NCI-H128 (cell line): ENCODE data around the gene GTF2H2C_2.
"Not testable (repeated sequence)": the region's sequence is repeated elsewhere in the genome, so short reads cannot be mapped to it uniquely, and the experiment has no call there.

Source experiments
- DNase-seq: peaks from one replicate; lab custom pipeline; 2025; ENCODE audit not compliant: unreplicated experiment; lab: John Stamatoyannopoulos, UW

The GTF2H2C_2 gene

DNA sequence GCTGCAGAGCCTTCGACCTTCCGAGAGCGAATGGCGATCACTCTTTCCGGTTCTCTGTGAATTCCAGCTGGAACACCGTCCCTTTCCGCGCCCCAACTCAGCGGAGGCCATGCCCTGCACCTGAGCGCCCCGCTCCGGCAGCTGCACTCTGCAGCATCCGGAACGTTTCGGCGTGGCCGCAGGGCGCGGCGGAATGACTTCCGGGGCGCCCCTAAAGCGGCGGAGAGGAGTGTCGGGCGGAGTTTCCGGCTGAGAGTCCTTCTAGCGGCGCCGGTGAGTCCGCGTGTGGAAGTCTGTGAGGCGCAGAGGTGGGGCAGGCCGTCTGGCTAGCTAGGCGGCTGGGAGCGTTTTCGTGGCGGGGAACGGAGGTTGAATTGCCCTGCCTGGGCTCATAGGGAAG lies at the start of gene GTF2H2C_2:
Gene GTF2H2C_2, plus strand, starts transcription at position 252 of the 400 bp plus-strand sequence.
- not testable (repeated sequence) for DNase-seq

DNA sequence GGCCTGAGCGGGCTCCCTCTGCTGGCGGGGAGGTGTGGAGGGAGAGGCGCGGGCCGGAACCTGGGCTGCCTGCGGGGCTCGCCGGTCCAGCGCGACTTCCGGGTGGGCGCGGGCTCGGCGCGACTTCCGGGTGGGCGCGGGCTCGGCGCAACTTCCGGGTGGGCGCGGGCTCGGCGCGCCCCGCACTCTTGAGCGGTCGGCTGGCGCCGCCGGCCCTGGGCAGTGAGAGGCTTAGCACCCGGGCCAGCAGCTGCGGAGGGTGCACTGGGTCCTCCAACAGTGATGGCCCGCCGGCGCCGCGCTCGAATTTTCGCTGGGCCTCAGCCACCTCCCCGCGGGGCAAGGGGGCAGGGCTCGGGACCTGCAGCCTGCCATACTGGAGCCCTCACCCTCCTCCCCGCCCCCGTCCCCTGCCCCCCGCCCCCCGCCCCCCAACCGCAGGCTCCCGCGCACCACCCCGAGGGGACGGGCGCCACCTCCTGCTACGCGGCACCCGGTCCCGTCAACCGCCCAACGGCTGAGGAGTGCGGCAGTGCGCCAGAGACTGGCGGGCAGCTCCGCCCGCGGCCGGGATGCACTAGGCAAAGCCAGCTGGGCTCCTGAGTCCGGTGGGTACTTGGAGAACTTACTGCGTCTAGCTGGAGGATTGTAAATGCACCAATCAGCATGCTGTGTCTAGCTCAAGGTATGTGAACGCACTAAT lies 14.0 kb upstream of the GTF2H2C_2 start:
- not testable (repeated sequence) for DNase-seq

DNA sequence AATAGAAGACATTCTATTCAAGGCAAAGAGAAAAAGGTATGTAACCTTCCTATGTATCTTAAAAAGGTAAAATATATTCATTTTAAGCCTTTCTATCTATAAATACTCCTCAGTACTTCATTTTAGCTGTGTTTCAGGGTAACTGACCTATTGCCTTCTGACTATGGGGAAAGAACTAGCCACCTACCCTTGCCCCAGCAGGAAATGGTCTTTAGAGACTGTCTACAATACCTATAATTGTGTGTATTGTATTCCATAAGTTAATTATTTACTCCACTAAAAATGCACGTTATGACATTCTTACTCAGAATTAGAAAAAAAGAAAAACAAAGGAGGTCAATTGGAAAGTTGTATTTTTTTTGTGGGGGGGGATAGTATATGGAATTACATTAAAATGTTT lies 6.2 kb downstream of the GTF2H2C_2 start:
- DNase-seq: not testable (repeated sequence)

DNA sequence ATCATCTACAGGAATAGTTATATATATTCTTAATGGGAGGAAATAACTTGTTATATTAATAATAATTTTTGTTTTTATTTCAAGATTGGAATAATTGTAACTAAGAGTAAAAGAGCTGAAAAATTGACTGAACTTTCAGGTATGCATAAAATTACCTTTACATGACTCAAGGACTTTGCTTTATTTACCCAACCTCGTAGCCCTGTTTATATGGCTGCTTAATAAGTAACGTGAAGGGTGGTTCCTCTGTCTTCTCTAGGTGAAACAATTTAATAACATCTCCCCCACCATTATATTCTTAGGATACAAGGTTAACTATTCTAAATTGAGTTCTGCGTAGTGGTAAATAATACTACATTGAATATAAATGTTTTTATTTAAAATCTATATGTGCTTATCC lies 8.0 kb downstream of the GTF2H2C_2 start:
- not testable (repeated sequence) for DNase-seq

DNA sequence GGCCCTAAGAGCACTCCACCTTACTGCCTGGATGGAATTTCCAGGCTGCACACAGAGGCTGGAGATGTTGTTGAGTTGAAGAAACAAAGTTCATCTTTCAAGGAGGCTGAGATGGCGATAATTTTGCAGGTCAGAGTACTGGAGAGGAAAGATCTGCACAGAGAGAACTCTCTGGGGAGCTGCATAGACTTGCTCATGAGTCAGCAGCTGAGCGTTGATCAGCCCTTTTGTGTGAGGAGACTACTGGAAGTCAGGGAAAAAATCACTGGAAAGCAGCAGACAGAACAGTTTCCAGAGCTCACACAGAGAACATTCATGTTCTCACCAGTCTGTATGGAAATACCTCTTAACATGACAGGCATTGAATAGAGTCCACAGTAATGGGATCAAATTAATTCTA lies 23.4 kb downstream of the GTF2H2C_2 start:
- not testable (repeated sequence) for DNase-seq

DNA sequence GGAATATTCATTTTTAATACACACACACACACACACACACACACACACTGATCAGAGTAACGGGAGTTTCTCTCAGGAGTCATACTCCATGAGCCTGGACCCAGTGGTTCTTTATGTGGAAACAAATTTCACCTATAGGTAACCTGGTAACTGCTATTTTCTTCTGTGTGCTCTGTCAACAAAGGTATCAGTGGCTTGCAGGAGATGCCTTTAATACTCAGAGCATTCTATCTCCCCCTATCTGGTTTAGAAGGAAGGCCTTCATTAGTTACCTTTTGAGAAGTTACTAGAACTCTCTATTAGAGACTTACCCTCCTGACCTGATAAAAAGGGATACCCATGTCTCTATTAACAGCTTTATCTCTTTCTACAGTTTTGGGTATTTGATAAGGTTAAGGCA lies 34.4 kb downstream of the GTF2H2C_2 start:
- not testable (repeated sequence) for DNase-seq

DNA sequence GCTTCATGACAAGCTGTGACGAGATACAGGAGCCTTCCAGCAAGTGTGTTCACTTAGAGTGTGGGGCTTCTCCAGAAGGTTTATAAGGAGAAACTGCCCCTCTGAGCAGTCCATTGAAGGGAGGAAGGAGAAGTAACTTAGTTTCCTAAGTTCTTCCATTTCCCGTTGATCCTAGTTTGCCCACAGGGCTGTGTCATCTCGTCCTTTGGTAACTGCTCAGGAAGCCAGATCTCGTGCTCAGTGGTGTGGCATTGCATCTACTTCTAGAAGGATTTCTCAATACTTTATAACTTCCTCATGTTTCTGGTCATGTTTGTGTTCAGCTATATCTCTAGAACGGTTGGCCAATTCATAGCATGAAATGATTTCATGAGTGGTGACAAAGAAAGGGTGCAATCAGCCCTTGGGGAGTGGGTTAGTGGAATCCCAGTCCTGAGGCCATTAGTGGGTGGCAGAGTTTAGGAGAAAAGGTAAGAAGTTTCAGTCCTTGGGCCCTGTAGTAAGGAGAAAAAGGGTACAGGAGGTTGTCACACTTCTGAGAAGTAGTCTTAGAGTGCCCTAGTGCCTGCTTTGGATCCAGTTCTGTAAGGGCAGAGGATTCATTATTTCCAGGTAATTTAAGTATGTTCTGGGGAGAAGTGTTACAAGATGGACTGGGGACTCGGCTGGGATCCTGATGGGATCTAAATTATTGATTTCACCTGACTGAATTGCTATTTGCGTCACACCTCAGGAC lies 36.2 kb downstream of the GTF2H2C_2 start:
- not testable (repeated sequence) for DNase-seq

DNA sequence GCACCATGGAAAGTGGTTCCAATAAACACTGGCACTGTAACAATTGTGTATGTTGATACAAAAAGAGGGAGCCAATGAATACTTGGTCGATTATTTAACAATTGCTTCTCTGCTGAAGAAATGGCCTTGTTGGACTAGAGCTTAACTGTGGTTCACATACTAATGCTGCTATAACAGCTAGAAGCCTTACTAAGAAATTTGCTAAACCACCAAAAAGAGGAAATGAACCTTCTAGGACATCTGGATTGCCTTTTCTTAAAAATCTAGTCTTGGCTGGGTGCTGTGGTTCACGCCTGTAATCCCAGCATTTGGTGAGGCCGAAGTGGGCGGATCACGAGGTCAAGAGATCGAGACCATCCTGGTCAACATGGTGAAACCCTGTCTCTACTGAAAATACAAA lies 41.9 kb downstream of the GTF2H2C_2 start:
- DNase-seq: not testable (repeated sequence)

DNA sequence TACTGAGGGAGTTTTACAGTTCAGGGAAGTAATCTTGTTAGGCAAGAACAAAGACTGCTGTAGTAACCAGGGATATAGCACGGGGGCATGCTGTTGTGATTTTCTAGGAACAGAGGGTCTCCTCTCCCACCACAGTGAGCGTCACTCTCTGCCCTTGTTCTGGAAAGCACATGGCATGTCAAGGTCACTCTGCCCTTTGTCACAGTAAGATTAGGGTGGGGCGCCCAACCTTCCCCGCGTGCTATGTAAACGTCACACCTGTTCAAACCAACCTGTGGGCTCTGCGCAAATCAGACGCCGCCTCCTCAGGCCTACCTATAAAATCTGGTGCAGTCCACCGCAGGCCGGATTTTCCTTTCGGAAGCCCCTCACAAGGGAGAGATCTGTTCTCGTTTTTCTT lies 44.0 kb downstream of the GTF2H2C_2 start:
- not testable (repeated sequence) for DNase-seq

DNA sequence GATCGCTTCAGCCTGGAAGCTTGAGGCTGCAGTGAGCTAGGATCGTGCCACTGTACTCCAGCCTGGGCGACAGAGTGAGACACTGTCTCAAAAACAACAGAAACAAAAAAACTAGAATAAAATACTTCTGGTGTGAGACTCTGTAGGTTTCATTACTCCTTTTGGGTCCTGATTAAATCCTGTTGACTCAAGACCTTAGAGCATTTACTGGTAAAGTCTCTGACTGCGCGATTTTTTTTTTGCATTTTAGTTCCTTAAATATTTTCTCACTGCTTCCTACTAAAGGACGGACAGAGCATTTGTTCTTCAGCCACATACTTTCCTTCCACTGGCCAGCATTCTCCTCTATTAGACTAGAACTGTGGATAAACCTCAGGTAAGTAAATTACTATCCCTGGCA lies 46.8 kb downstream of the GTF2H2C_2 start:
- DNase-seq: not testable (repeated sequence)

DNA sequence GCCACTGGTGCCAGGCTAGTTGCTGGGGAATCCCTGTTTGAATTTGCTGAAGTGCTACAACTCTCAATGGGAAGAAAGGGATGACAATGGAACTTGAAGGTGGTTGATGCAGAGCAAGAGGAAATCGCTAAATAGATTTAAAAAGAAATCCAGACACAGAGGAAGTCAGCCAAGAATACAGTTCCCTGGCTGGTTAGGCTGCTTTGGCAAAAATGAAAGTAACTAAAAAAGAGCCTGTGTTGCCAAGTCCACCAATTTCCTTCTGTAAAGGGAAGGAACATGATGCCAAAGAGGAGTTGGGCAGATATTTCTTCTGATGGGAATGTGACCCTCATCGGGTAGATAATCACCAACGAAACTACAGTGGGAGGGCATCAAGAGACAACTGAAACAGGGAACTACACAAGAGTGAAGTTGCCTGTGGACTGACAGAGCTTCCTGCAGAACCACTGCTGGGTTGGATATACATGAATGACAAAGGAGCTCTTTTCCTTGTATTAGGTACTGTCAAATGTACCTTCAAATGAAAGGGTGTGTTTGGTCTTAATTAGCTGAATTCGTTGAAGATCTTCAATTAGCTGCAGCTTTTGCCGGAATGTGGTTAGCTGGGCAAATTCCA lies 49.0 kb downstream of the GTF2H2C_2 start:
- not testable (repeated sequence) for DNase-seq

DNA sequence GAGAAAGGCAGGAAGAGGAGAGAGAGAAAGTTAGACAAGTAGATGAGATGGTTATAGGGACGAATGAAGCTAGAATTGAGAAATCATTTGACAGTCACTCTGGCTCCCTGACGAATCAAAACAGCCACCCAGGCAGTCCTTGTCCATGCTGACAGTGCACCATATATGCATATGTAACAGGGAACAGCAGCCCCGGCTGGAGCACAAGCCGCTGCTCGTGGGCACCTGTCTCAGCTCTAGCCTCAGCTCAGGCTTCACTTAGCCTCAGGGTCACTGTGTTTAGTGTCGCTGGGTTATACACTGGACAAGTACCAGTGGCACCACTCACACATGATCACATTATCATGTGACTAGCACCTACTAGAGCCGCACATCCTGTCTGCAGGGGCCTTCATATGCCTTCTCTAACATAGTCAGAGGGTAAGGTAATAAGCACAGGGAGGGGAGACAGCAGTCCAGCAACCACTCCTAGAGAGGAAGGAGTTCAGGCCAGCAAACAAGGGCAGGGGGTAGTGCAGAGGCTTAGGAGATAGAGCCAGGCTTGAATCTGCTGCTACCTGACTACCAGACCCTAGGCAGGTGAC lies 54.9 kb downstream of the GTF2H2C_2 start:
- not testable (repeated sequence) for DNase-seq
